ENCODE results near the gene NFIX. TPM values are rescaled to one million over a fixed set of nuclear protein-coding genes. Genes with fewer than 3 reads are reported as not detected.
A peak's percentile ranks its signal among the peaks of the same experiment; 100 is the strongest.

NFIX gene
- total RNA-seq = 10 to 100 TPM in 8 of 9 donors, 1 to 10 TPM in 1; 1.3 to 72.8 (median 32.2) TPM
- 10 to 100 TPM in 1 of 3 donors, 1 to 10 TPM in 2; 4.9 to 18.0 (median 9.4) TPM for polyA plus RNA-seq
- long read RNA-seq, donor 1 = 0 reads
- long read RNA-seq, donor 2 = 0 reads
- long read RNA-seq, donor 3 = 0 reads
- long read RNA-seq, donor 4, partial matches to known transcripts = 1 of 2 reads
- long read RNA-seq, donor 4, other reads (novel, unspliced or antisense) = 1 of 2 reads
- long read RNA-seq, donor 5, partial matches to known transcripts = 0 of 4 reads
- long read RNA-seq, donor 5, other reads (novel, unspliced or antisense) = 4 of 4 reads
- long read RNA-seq, donor 6, partial matches to known transcripts = 1 of 5 reads
- long read RNA-seq, donor 6, other reads (novel, unspliced or antisense) = 4 of 5 reads
- long read RNA-seq, donor 7 = 0 reads
- long read RNA-seq, donor 8, partial matches to known transcripts = 0 of 1 reads
- long read RNA-seq, donor 8, other reads (novel, unspliced or antisense) = 0 of 1 reads
- long read RNA-seq, donor 9 = 0 reads
- long read RNA-seq, donor 10, partial matches to known transcripts = 0 of 1 reads
- long read RNA-seq, donor 10, other reads (novel, unspliced or antisense) = 0 of 1 reads

- peak within 1 kb of the TSS; percentile 17 to 80 (median 42) for H3K4me3 ChIP-seq
- no peaks in the 10 kb centered on the region for H3K36me3 ChIP-seq (replicated peaks in 1 of 2)
- H3K9me3 ChIP-seq (replicated peaks in 1 of 3) = no peaks in the 10 kb centered on the region
- no peaks in the 10 kb centered on the region for H3K27me3 ChIP-seq
- WGBS, 4 donors = 6 to 79% (median 14%) methylated on average over 5 to 83 of the region's 84 CpGs
- intact Hi-C loops (cut with DNase I) = no loop called here
- peak within 1 kb of the TSS in 4 of 5 donors; percentile 31 to 92 (median 65) for H3K27ac ChIP-seq
- DNase-seq = peak; percentile 58 to 74 (median 70)
- TF ChIP-seq, protein P1, sequence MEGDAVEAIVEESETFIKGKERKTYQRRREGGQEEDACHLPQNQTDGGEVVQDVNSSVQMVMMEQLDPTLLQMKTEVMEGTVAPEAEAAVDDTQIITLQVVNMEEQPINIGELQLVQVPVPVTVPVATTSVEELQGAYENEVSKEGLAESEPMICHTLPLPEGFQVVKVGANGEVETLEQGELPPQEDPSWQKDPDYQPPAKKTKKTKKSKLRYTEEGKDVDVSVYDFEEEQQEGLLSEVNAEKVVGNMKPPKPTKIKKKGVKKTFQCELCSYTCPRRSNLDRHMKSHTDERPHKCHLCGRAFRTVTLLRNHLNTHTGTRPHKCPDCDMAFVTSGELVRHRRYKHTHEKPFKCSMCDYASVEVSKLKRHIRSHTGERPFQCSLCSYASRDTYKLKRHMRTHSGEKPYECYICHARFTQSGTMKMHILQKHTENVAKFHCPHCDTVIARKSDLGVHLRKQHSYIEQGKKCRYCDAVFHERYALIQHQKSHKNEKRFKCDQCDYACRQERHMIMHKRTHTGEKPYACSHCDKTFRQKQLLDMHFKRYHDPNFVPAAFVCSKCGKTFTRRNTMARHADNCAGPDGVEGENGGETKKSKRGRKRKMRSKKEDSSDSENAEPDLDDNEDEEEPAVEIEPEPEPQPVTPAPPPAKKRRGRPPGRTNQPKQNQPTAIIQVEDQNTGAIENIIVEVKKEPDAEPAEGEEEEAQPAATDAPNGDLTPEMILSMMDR (IDR thresholded peaks at IDR 0.05) = no peak
- TF ChIP-seq POLR2A (IDR thresholded peaks at IDR 0.05) = peak in 1 of 2 donors; percentile 26
- H3K4me1 ChIP-seq (replicated peaks in 1 of 2) = peaks cover 8% of the 10 kb centered on the region in 2 donors
These were observed at the start of gene NFIX for GRCh38 chr19:12994701-12995595. Gene NFIX (plus strand): TSS chr19:12995475. CDS start chr19:12995838, 363 bp downstream.

GRCh38 chr19:12945479-12946091 is 49.7 kb upstream of the NFIX start, which contains the start of gene RAD23A:
Gene RAD23A (plus strand): TSS chr19:12945862. CDS start chr19:12945949, 87 bp downstream.
- WGBS, 4 donors = 0 to 1% (median 0%) methylated on average over 24 to 62 of the region's 62 CpGs
- Histone ChIP-seq H3K27me3 (no peaks in the 10 kb centered on the region), H3K9me3 (replicated peaks in 1 of 3) (no peaks in the 10 kb centered on the region), H3K4me3 (peak within 1 kb of the TSS in 3 of 4 donors; percentile 76 to 91 (median 83)), H3K4me1 (replicated peaks in 1 of 2) (peaks cover 0 to 32% of the 10 kb centered on the region in 2 donors), H3K36me3 (replicated peaks in 1 of 2) (peaks cover 0 to 74% of the 10 kb centered on the region in 2 donors), H3K27ac (peak within 1 kb of the TSS; percentile 70 to 98 (median 94))
- DNase-seq = peak; percentile 97 to 99 (median 99)
- intact Hi-C loops (cut with DNase I) = no loop called here
- TF ChIP-seq, protein P1 (IDR thresholded peaks at IDR 0.05) = peak in 1 of 6 experiments; percentile 5
- TF ChIP-seq POLR2A (IDR thresholded peaks at IDR 0.05) = peak; percentile 85 to 90

GRCh38 chr19:12946092-12946721 is 49.1 kb upstream of the NFIX start:
- H3K9me3 ChIP-seq (replicated peaks in 1 of 3) = no peaks in the 10 kb centered on the region
- peaks cover 0 to 74% of the 10 kb centered on the region in 2 donors for H3K36me3 ChIP-seq (replicated peaks in 1 of 2)
- WGBS, 4 donors = 0 to 1% (median 1%) methylated on average over 12 to 40 of the region's 40 CpGs
- peak overlapping the region in 3 of 4 donors; percentile 76 to 91 (median 83) for H3K4me3 ChIP-seq
- peak overlapping the region; percentile 70 to 98 (median 94) for H3K27ac ChIP-seq
- no peaks in the 10 kb centered on the region for H3K27me3 ChIP-seq
- peaks cover 0 to 26% of the 10 kb centered on the region in 2 donors for H3K4me1 ChIP-seq (replicated peaks in 1 of 2)
- DNase-seq = peak; percentile 75 to 87 (median 82)
- intact Hi-C loops (cut with DNase I) = no loop called here
- no peak for TF ChIP-seq POLR2A (IDR thresholded peaks at IDR 0.05)
- TF ChIP-seq, protein P1 (IDR thresholded peaks at IDR 0.05) = no peak

Measured in adrenal gland (tissue), 19 donors.